ENCODE measurements around the gene PKIG.

DNA sequence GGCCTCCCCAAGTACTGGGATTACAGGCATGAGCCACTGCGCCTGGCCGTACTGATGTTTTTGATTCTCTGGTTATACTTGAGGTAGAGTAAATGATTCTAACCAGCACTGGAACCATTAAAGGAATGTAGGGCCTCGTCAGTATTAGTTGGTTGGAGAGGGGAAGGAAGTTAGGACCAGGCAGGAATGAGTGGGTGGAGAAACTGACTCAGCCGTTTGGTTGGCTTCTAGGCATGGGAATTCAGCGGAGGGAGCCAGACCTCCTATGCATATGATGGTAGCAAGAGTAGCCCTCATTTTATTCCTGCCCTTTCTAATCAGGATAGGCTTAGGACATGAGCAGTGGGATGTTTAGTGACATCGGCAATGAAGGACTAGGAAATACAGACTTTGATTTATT lies 41.5 kb upstream of the PKIG start:
- TF ChIP-seq, protein P1, sequence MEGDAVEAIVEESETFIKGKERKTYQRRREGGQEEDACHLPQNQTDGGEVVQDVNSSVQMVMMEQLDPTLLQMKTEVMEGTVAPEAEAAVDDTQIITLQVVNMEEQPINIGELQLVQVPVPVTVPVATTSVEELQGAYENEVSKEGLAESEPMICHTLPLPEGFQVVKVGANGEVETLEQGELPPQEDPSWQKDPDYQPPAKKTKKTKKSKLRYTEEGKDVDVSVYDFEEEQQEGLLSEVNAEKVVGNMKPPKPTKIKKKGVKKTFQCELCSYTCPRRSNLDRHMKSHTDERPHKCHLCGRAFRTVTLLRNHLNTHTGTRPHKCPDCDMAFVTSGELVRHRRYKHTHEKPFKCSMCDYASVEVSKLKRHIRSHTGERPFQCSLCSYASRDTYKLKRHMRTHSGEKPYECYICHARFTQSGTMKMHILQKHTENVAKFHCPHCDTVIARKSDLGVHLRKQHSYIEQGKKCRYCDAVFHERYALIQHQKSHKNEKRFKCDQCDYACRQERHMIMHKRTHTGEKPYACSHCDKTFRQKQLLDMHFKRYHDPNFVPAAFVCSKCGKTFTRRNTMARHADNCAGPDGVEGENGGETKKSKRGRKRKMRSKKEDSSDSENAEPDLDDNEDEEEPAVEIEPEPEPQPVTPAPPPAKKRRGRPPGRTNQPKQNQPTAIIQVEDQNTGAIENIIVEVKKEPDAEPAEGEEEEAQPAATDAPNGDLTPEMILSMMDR (conservative IDR thresholded peaks at IDR 0.05; ENCODE audit: low read length) = no peak
- TF ChIP-seq EZH2phosphoT487 (IDR thresholded peaks at IDR 0.05; ENCODE audit: borderline replicate concordance) = no peak

All from Loucy (cell line).